GM23248 (cell line): ENCODE measurements around the gene CAMK2B.

Experiments
- EZH2 ChIP-seq: fragments of 200-600 bp; sonication (generic); IDR thresholded peaks from 2 replicates; pipeline ENCODE4 v1.6.1; 2018; ENCODE audit warnings: antibody characterized with exemption, mild to moderate bottlenecking; ENCODE audit not compliant: insufficient read depth, poor library complexity, severe bottlenecking
- EZH2phosphoT487 ChIP-seq: fragments of 200-600 bp; sonication (generic); IDR thresholded peaks from 2 replicates; pipeline ENCODE4 v1.6.1; 2018; ENCODE audit warnings: antibody characterized with exemption, moderate library complexity, mild to moderate bottlenecking, low read depth; ENCODE audit not compliant: insufficient read depth

GRCh38 chr7:44184873-44185446 lies 140.4 kb downstream of the CAMK2B start:
- TF ChIP-seq EZH2, result no peak
- TF ChIP-seq EZH2phosphoT487, result no peak
